RWPE1 (cell line): Measurements from ENCODE around the gene PDE6C.

ENCODE experiments used
- CTCF ChIA-PET: fragments of 350-600 bp; sonication (Branson Sonifier 250); formaldehyde crosslinking; extraction: SDS; loops from one replicate; lab custom pipeline; 2021; lab: Yijun Ruan, JAX
- POLR2A ChIA-PET: fragments of 400-600 bp; formaldehyde crosslinking; extraction: SDS; loops from one replicate; lab custom pipeline; 2020; ENCODE audit warnings: antibody characterized with exemption; ENCODE audit not compliant: low non-redundant PET; lab: Yijun Ruan, JAX
- DNase-seq: peaks from one replicate; pipeline ENCODE4 v3.0.0; 2012; ENCODE audit warnings: low spot score
- H3K27ac ChIP-seq: fragments of 450-650 bp; 2 replicates; pipeline ENCODE4 v1.5.1; 2017
- CTCF ChIP-seq: fragments of 450-650 bp; conservative IDR thresholded peaks from 2 replicates; pipeline ENCODE4 v1.5.1; 2017; ENCODE audit warnings: low read depth, mild to moderate bottlenecking

PDE6C gene

DNA sequence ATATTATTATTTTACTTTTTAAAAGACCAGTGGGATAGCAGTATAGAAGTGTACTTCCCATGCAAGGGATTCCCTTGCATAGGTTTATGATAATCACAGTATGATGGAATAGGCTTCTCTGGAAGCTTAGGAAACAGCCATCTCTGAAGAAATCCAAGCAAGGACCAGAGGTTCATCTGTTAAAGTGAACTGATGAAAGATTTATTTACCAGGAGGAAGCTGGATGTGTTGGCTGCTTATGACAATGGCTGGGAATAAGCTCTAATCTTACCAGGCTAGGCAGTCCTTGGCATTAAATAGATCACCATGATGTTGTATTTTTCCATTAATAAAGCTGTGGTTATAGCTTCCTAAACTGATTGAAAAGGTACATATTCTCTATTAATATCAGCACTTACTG lies 58.0 kb downstream of the PDE6C start:
- H3K27ac ChIP-seq: no peak overlapping the region
- TF ChIP-seq CTCF: no peak
- ChIA-PET POLR2A (no interaction called here), CTCF (interaction anchor here (0.6 kb wide), 1 partner anchor 138 kb away, joined by 5 read pairs; no protein-coding TSS in a partner anchor)
- no peak for DNase-seq

DNA sequence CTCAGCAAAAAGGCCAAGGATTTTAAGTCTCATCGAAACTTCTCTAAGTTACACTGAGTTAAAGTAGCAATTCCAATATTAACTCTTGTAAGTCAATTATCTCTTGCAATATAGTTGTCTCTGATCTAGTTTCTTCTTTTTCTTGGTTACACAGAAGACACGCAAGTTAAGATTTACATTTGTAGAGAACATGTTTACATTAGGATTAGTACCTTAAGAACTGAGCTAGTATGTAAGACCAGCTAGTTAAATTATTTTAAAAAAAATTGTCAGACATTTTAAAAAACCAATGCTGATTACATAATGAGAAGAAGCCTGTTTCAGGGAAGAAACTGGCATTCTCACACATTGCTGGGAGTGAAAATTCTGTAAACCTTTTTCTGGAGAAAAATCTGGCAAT lies 58.7 kb downstream of the PDE6C start:
- DNase-seq: no peak
- ChIA-PET POLR2A (no interaction called here), CTCF (interaction anchor here (0.6 kb wide), 1 partner anchor 139 kb away, joined by 5 read pairs; no protein-coding TSS in a partner anchor)
- no peak for TF ChIP-seq CTCF
- H3K27ac ChIP-seq: no peak overlapping the region

DNA sequence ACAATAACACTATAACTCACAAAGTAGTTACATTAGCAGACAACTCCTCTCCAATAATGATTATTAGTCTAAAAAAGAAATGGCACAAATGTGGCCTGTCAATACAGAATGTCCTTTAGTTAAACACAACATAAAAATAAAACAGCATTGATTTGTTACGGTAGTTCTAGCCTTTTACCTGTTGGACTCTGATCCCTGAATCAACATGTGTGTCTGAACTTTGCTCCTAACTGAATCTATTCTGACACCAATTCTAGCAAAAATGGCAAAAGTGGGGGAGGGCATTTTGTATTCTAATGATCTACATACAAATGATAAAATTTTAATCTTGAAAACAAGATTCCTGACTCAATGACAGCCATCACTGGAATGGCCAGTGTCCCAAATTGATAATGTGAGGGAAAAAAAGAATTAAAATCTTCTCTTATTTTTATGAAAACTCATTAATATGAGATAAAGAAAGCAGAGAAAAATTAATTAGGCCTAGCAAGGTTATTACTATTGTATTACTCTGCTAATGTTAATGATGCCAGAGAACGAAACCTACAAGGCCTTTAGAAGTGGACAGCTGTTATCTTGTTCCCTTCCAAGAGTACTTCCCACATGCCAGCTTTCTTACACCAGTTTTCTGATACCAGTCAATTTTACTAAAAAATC lies 59.8 kb downstream of the PDE6C start:
- H3K27ac ChIP-seq: no peak overlapping the region
- TF ChIP-seq CTCF: no peak
- DNase-seq: no peak
- POLR2A ChIA-PET: no interaction called here
- CTCF ChIA-PET: no interaction called here

DNA sequence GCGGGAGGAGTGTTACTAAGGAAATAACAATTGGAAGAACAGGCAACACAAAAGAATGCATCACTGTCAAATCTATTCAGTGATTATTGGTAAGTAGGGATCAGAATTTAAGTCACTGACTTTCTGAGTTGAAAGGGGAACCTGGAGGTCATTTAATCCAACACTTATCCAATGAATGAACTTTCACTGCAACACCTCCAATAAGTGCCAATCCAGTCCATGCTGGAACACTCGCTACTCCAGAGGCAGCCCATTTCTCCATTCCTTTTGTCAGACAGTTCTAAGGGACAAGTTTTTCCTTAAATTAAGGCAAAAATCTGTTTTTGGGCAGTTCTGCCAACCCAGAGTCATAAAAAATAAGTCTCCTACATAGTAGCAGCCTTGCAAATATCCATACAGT lies 60.6 kb downstream of the PDE6C start:
- ChIA-PET CTCF (no interaction called here), POLR2A (no interaction called here)
- no peak for DNase-seq
- no peak for TF ChIP-seq CTCF
- H3K27ac ChIP-seq: no peak overlapping the region

DNA sequence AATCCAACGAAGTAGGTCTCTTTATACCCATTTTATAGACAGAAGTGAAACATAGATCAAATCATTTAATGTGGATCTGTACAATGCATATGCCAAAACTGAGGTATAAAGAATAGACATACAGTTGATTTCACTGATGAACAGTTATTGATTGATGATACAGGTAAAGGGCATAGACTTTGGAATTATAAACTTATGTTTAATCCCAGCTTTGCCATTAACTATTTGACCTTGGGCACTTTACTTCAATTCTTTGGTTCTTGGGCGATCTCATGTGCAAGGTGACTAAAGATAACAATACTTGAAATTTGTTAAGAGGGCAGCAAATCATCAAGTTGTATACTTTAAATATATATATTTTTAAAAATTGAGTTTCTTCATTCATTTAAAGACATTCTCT lies 61.5 kb downstream of the PDE6C start:
- CTCF ChIA-PET: no interaction called here
- DNase-seq: no peak

DNA sequence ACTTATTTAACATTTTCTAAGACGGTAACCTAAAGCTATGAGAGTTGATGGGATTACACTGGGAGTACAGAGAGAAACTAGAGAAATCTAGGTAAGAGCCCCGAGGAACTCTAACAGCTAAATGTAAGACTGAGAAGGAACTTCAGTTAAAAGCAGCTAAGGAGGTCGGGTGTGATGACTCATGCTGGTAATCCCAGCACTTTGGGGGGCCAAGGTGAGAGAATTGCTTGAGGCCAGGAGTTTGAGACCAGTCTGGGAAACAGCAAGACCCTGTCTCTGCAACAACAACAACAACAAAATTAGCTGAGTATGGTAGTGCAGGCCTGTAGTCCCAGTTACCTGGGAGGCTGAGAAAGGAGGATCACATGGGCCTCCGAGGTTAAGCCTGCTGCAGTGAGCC lies 66.0 kb downstream of the PDE6C start:
- POLR2A ChIA-PET: no interaction called here

More for the DNA sequence above, 61.5 kb downstream of the PDE6C start:
- no peak overlapping the region for H3K27ac ChIP-seq
- POLR2A ChIA-PET: no interaction called here
- no peak for TF ChIP-seq CTCF

More for the DNA sequence above, 66.0 kb downstream of the PDE6C start:
- no peak for TF ChIP-seq CTCF
- no peak for DNase-seq
- CTCF ChIA-PET: interaction anchor here (0.7 to 1.9 kb wide), 2 partner anchors 124 to 196 kb away, joined by 3 to 8 read pairs; no protein-coding TSS in a partner anchor
- no peak overlapping the region for H3K27ac ChIP-seq
